H1 (cell line): Measurements from ENCODE around the gene RBFA. TPM values are rescaled to one million over a fixed set of nuclear protein-coding genes. Genes with fewer than 3 reads are reported as not detected.

Source experiments
- CHD7 ChIP-seq: fragments of 300-600 bp; sonication (generic); IDR thresholded peaks from 2 replicates; pipeline ENCODE4 v1.7.1; 2012; ENCODE audit warnings: low read length, moderate library complexity, mild to moderate bottlenecking, inconsistent platforms; ENCODE audit not compliant: insufficient replicate concordance
- EGR1 ChIP-seq: IDR thresholded peaks from 2 replicates; pipeline ENCODE4 v1.6.1; 2011; ENCODE audit warnings: low read depth, low read length, borderline replicate concordance
- EP300 ChIP-seq, 2 experiments: IDR thresholded peaks; 1 replicate in 1 of 2; 2 replicates in 1 of 2; pipeline ENCODE4 v1.6.1; 2011 to 2012; ENCODE audit warnings: low read depth in 2 of 2, low read length in 2 of 2, mild to moderate bottlenecking in 2 of 2, borderline replicate concordance in 1 of 2, inconsistent platforms in 1 of 2, moderate library complexity in 1 of 2
- POLR2A ChIP-seq, 2 experiments: IDR thresholded peaks; 1 replicate in 1 of 2; 2 replicates in 1 of 2; pipeline ENCODE4 v1.6.1; 2011; ENCODE audit warnings: low read depth in 2 of 2, low read length in 2 of 2, mild to moderate bottlenecking in 2 of 2; ENCODE audit errors: control extremely low read depth in 1 of 2
- RNF2 ChIP-seq: fragments of 200-900, 300-1000 bp; sonication (generic); IDR thresholded peaks from 2 replicates; pipeline ENCODE4 v1.7.1; 2016; ENCODE audit warnings: borderline replicate concordance, low read depth, mild to moderate bottlenecking, antibody characterized with exemption, low read length; ENCODE audit not compliant: poor library complexity, severe bottlenecking; ENCODE audit errors: missing control alignments
- TEAD4 ChIP-seq: IDR thresholded peaks from 2 replicates; pipeline ENCODE4 v1.6.1; 2012; ENCODE audit warnings: low read depth, low read length, inconsistent platforms, mixed read lengths
- ZNF274 ChIP-seq: IDR thresholded peaks from 2 replicates; pipeline ENCODE4 v1.7.0; 2012; ENCODE audit warnings: low read length, borderline replicate concordance; ENCODE audit errors: extremely low read depth
- polyA plus RNA-seq, 7 experiments: library from polyadenylated mRNA; depleted of rRNA in 3 of 7; stranded (reverse) in 5 of 7; unstranded in 2 of 7; fragments of >200 nt in 5 of 7; fragments of 200-250 nt in 2 of 7; gene quantifications; 1 replicate in 5 of 7; 2 replicates in 1 of 7; 4 replicates in 1 of 7; pipeline versions ENCODE4 v1.2.1 to v1.2.3, GENCODE V29; 2011 to 2013; ENCODE audit warnings: missing spikeins in 2 of 7, mixed read lengths in 2 of 7
- total RNA-seq: library from RNA; stranded (reverse); fragmentation: NEBNext Ultra II Directional; extraction: Animal tissue kit (Norgen Biotek cat#: 25700); gene quantifications from 2 replicates; pipeline ENCODE4 v1.2.1, GENCODE V29; 2021

The RBFA gene
- total and polyA plus RNA-seq, 2 of the 8 experiments (the other 6 are each of a cell fraction or from before 2014, with no cell fraction given): 19.2 to 29.5 TPM

DNA sequence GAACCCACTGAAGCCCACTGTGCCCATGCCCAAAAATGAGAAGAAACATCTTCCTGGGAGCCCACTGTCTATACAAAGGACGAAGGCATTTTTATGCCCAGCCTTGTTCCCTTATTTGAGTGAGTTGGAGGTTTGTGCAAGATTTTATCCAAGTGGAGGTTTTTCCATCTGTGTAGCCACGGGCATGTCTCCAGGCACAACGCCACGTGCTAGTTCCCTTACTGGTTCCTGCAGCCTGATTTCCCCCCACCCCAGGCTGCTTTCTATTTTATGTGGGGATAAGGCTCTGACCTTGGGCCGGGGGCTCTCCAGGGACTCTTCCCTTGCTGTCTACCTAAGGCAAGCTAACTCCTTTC, 23.7 kb upstream of the RBFA start (continued):
- TF ChIP-seq CHD7 (no peak), ZNF274 (no peak), EGR1 (no peak), POLR2A (IDR thresholded peaks at IDR 0.05; ENCODE audit: control extremely low read depth in 1 of 2, low read depth in 2 of 2, low read length in 2 of 2) (no peak), TEAD4 (no peak), RNF2 (no peak), EP300 (IDR thresholded peaks at IDR 0.05; ENCODE audit: borderline replicate concordance in 1 of 2, low read depth in 2 of 2, low read length in 2 of 2) (no peak)
